ENCODE data around the gene CCDC158.
"Not testable (repeated sequence)": the region's sequence is repeated elsewhere in the genome, so short reads cannot be mapped to it uniquely, and the experiment has no call there.

Gene CCDC158

GRCh38 chr4:76307660-76308014, 113.3 kb downstream of the CCDC158 start:
- no peak for DNase-seq

- peak; percentile 37 for DNase-seq
Measured at GRCh38 chr4:76306882-76307659, 113.9 kb downstream of the CCDC158 start.

GRCh38 chr4:76305971-76306881, 114.7 kb downstream of the CCDC158 start, which contains the start of gene STBD1:
STBD1 (plus strand) TSS chr4:76306733; CDS start chr4:76306770, 37 bp downstream.
- DNase-seq: peak; percentile 78

DNA sequence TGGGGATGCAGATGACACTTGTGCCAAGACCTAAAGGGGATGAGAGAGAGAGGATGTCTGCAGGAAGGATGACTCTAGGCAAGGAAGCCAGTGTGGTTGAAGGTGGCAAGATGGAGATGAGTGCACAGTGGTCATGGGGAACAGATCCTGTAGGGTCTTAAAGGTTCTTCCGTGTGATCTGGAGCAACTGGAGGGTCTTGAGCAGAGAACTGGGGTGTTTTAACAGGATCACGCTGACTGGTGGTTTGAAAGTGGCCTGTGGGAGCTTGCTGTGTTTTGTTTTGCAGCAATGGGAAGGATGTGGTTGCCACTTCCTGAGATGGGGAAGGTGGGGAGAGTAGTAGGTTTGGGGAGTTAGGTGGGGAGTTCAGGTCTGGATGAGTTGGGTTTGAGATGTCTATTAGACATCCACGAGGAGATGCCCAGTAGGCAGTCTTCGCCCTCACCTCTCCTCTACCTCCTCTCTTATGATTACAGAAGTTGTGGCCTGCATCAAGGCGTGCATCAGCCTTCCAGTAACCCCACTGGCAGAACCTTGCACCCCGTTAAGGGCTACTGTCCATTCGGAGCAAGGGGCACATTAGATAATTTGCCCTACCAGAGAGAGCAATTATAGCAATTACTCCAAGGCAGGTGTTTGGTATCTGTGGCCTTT, 115.8 kb downstream of the CCDC158 start:
- DNase-seq: peak; percentile 60

DNA sequence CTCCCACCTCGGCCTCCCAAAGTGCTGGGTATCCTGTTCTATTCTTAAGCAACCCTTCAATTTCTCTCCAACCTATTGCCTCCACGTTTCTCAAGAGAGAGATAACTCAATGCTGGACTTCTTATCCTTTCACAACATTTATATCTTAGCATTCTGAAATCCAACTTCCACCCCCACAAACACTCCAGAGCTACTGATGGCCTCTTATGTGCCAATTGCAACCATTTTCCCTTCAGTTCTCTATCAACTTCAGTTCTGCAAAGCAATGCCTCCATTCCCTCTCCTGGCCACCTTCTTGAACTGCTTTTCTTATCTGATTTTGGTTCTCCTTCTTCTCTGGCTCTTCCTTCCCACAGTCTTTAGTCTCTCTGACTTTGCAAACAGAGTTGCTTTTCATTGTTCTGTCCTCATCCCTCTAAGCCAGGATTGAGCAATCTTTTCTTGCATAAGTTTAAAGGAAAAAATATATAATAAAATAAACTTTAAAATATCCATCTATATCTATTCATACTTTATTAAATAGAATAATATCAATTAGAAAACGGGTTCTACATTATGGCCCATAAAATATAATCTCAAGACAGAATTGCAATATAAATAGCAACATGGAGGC, 118.0 kb downstream of the CCDC158 start:
- no peak for DNase-seq

GRCh38 chr4:76301775-76302162, 119.2 kb downstream of the CCDC158 start:
- no peak for DNase-seq

DNA sequence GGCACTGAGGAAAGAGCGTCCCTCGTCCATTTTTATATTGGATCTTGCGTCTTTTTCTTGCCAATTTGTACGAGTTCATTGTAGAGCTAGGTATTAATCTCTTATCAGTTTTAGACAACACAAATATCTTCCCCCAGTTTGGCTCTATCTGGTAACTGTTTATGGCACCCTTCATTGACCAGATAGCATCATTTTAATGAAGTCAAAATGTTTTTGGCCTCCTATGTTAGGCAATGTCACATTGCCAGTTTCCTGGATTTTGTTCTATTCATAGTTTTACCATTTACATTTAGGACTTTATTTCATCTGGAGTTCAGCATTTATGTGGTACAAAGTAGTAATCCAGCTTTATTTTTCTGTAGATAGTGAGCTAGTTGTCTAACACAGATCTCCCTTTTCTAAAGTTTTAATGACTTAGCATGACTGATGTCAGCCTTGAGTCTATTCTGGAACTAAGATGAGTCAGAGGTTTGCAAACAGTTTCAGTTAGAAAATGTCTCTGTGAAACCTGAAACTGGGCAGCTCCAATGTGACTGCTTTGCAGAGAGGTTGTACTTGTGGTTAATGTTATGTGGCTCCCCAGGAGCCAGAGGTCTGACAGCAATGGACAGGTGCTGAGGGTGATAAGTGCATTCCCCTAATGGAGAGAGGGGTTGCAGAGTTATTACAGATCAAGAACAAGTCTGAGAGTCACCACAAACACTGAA, 119.7 kb downstream of the CCDC158 start:
- DNase-seq: peak; percentile 47

GRCh38 chr4:76300012-76300411, 120.9 kb downstream of the CCDC158 start:
- DNase-seq: no peak

DNA sequence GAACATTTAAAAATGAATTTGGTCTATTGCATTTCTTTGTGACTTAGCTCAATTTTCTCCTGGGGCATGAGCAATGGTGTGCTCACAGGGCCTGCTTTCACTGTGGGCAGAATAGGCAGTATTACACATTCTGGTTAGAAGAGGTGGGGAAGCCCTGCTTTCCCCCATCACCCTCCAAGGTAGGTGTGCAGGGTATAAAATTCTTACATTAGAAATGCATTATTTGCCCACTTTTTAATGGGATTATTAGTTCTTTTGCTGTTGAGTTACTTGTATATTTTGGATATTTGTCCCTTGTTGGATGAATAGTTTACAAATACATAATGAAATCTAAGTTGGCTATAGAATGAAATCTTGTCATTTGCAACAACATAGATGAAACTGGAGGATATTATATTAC, 122.7 kb downstream of the CCDC158 start:
- no peak for DNase-seq

DNA sequence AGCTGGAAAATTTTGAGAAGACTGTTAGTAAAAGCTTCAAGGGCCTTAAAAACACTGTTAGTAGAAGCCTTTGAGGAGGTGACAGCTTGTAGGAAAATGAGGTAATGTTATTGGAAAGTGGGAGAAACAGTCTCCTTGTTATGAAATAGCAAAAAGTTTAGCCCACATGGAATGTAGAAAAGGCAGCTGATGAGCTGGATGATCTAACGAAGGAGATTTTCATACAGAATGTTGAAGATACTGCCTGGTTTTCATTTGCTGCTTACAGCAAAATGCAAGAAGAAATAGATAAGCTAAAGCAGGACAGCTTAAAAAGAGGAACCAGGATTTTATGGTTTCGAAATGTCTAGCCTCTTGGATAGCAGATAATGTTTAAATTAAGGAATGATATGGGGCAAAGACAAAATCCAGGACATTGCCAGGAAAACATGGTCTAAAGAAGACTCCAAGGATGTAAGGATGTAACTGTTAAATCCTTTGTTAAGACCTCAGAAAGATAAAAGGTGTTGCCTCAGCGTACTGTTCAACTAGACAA, 124.6 kb downstream of the CCDC158 start:
- DNase-seq: no peak

DNA sequence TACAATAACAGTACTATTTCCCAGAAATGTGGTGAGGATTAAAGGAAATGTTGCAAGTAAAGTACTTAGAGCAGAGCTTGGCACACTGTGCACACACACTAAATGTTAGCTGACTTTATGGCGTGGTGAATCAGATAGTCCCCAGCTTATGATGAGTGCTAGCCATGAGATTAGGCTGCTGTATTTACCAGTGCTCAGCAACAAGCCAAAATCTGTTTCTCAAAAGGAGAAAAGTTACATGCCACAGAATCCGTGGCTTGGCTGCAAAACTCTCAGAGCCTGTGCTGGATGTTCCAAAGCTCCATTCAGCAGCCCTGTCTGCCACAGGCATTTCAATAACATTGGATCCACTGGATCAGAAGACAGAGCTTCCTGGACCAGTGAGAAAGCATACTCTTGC, 127.2 kb downstream of the CCDC158 start:
- DNase-seq: no peak

DNA sequence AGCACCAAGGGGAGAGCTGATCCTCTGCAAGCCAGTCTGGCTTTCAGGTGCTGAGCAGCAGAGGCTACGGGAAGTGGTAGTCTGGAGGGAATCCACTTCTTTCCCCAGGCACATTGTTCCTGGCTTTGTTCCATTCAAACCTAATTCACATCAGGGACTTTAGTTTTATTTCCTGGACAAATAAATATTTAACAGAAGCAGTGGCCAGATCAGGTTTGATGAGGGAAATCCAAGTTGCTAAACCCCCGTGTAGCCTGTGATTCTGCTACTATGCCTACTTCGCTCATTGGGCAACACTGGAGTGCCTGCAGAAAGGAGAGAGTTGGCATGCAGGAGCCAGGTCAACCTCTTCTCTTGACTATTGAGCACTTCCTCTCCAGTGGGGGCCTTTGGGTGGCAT, 128.2 kb downstream of the CCDC158 start:
- no peak for DNase-seq

DNA sequence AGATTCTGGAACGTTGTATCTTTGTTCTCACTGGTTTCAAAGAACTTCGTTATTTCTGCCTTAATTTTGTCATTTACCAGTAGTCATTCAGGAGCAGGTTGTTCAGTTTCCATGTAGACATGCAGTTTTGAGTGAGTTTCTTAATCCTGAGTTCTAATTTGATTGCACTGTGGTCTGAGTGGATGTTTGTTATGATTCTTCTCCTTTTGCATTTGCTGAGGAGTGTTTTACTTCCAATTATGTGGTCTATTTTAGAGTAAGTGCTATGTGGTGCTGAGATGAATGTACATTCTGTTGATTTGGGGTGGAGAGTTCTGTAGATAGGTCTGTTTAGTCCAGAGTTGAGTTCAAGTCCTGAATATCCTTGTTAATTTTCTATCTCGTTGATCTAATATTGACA, 133.1 kb downstream of the CCDC158 start:
- DNase-seq: not testable (repeated sequence)

GRCh38 chr4:76283900-76284299, 137.0 kb downstream of the CCDC158 start:
- no peak for DNase-seq

- DNase-seq: no peak
Measured at GRCh38 chr4:76282941-76283689, 137.8 kb downstream of the CCDC158 start.

- DNase-seq: not testable (repeated sequence)
Measured at GRCh38 chr4:76281594-76281993, 139.3 kb downstream of the CCDC158 start.

- DNase-seq: no peak
Measured at GRCh38 chr4:76280488-76281441, 140.2 kb downstream of the CCDC158 start.

GRCh38 chr4:76279462-76279861, 141.5 kb downstream of the CCDC158 start:
- no peak for DNase-seq

- no peak for DNase-seq
Measured at GRCh38 chr4:76278583-76278982, 142.4 kb downstream of the CCDC158 start.

DNA sequence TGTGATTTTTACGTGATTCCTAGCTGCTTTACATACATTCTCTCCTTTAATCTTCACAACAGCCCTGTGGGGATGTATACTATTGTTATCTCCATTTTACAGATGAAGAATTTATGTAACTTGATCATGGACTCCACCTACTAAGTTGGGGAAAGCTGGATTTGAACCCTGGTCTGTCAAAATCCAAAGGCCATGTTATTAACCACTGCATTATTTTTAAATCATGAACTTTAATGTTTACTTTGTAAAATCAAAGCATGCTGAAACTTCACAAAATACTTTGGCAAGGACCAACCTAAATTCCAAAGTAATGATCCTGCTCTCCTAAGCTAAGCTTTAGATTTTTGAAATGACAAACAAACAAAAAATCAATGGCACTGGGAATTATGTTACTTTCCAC, 143.3 kb downstream of the CCDC158 start:
- no peak for DNase-seq
